ENCODE results near the gene MED29. TPM values are rescaled to one million over a fixed set of nuclear protein-coding genes. Genes with fewer than 3 reads are reported as not detected.

The MED29 gene
- total and polyA plus RNA-seq, 2 of the 13 experiments (the other 11 are each of a cell fraction or from before 2014, with no cell fraction given): 14.0 to 19.7 TPM

GRCh38 chr19:39410017-39410830, 19.0 kb downstream of the MED29 start (continued):
- TF ChIP-seq AHDC1 (CRISPR knock-in tag; IDR thresholded peaks at IDR 0.05; ENCODE audit: borderline replicate concordance) (no peak), ZFP62 (CRISPR knock-in tag; IDR thresholded peaks at IDR 0.05) (no peak), SMARCC2 (IDR thresholded peaks at IDR 0.05) (no peak), ZNF713 (CRISPR knock-in tag; IDR thresholded peaks at IDR 0.05) (no peak), SNRNP70 (IDR thresholded peaks at IDR 0.05; ENCODE audit: low read depth, low read length) (no peak), NCOA5 (CRISPR knock-in tag; IDR thresholded peaks at IDR 0.05) (no peak), ZNF496 (CRISPR knock-in tag; IDR thresholded peaks at IDR 0.05; ENCODE audit: insufficient replicate concordance) (no peak), TSC22D2 (CRISPR knock-in tag; IDR thresholded peaks at IDR 0.05; ENCODE audit: borderline replicate concordance) (0 out of 2 replicates have a peak, but pooled peaks have one; percentile 21), HNRNPL (IDR thresholded peaks at IDR 0.05; ENCODE audit: low read depth, low read length) (no peak), CSRNP1 (CRISPR knock-in tag; IDR thresholded peaks at IDR 0.05) (no peak), ZNF878 (CRISPR knock-in tag; IDR thresholded peaks at IDR 0.05) (no peak), ZNF343 (CRISPR knock-in tag; IDR thresholded peaks at IDR 0.05) (peak; percentile 78), ZNF788 (CRISPR knock-in tag; IDR thresholded peaks at IDR 0.05; ENCODE audit: borderline replicate concordance) (no peak; the same call in 1 of the 2 replicates), ZNF121 (CRISPR knock-in tag; IDR thresholded peaks at IDR 0.05) (no peak), TRIM24 (CRISPR knock-in tag; IDR thresholded peaks at IDR 0.05) (no peak)
- TF ChIP-seq, protein P1, sequence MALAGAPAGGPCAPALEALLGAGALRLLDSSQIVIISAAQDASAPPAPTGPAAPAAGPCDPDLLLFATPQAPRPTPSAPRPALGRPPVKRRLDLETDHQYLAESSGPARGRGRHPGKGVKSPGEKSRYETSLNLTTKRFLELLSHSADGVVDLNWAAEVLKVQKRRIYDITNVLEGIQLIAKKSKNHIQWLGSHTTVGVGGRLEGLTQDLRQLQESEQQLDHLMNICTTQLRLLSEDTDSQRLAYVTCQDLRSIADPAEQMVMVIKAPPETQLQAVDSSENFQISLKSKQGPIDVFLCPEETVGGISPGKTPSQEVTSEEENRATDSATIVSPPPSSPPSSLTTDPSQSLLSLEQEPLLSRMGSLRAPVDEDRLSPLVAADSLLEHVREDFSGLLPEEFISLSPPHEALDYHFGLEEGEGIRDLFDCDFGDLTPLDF (CRISPR knock-in tag; IDR thresholded peaks at IDR 0.05): no peak
- TF ChIP-seq, protein P2, sequence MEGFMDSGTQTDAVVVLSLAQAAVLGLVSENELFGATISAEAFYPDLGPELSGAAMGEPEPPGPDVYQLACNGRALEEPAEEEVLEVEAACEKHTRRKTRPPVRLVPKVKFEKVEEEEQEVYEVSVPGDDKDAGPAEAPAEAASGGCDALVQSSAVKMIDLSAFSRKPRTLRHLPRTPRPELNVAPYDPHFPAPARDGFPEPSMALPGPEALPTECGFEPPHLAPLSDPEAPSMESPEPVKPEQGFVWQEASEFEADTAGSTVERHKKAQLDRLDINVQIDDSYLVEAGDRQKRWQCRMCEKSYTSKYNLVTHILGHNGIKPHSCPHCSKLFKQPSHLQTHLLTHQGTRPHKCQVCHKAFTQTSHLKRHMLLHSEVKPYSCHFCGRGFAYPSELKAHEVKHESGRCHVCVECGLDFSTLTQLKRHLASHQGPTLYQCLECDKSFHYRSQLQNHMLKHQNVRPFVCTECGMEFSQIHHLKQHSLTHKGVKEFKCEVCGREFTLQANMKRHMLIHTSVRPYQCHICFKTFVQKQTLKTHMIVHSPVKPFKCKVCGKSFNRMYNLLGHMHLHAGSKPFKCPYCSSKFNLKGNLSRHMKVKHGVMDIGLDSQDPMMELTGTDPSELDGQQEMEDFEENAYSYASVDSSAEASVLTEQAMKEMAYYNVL (CRISPR knock-in tag; IDR thresholded peaks at IDR 0.05; ENCODE audit: borderline replicate concordance): peak; percentile 57; the same call in 1 of the 2 replicates

Measured in HepG2 (cell line).